Measurements from ENCODE around the gene PHF10. TPM values are rescaled to one million over a fixed set of nuclear protein-coding genes. Genes with fewer than 3 reads are reported as not detected.

Gene PHF10
- total RNA-seq, 1 donor from 2014 or later: 17.5 TPM

Other genes starting within 250 kb of the PHF10 start
- 12.5 and 24.5 TPM in 2 replicates for gene WDR27, start 22.5 kb downstream of the PHF10 start, total RNA-seq
- 18.9 and 24.4 TPM in 2 replicates for gene C6orf120, start 22.4 kb downstream of the PHF10 start, total RNA-seq
- 0.51 and 0.76 TPM in 2 replicates for gene DYNLT2, start 27.1 kb upstream of the PHF10 start, total RNA-seq
- 14.0 and 16.1 TPM in 2 replicates for gene ERMARD, start 27.1 kb upstream of the PHF10 start, total RNA-seq